NCI-H82 (cell line): ENCODE results near the gene CDC42BPG.
A peak's percentile ranks its signal among the peaks of the same experiment; 100 is the strongest.

Experiments
- DNase-seq: peaks from one replicate; lab custom pipeline; 2025; lab: John Stamatoyannopoulos, UW

The CDC42BPG gene

GRCh38 chr11:64844330-64845128 is at the start of gene CDC42BPG:
TSS of gene CDC42BPG (minus strand) at chr11:64844653. CDS start at chr11:64844569, 84 bp downstream.
- peak; percentile 75 for DNase-seq

DNA sequence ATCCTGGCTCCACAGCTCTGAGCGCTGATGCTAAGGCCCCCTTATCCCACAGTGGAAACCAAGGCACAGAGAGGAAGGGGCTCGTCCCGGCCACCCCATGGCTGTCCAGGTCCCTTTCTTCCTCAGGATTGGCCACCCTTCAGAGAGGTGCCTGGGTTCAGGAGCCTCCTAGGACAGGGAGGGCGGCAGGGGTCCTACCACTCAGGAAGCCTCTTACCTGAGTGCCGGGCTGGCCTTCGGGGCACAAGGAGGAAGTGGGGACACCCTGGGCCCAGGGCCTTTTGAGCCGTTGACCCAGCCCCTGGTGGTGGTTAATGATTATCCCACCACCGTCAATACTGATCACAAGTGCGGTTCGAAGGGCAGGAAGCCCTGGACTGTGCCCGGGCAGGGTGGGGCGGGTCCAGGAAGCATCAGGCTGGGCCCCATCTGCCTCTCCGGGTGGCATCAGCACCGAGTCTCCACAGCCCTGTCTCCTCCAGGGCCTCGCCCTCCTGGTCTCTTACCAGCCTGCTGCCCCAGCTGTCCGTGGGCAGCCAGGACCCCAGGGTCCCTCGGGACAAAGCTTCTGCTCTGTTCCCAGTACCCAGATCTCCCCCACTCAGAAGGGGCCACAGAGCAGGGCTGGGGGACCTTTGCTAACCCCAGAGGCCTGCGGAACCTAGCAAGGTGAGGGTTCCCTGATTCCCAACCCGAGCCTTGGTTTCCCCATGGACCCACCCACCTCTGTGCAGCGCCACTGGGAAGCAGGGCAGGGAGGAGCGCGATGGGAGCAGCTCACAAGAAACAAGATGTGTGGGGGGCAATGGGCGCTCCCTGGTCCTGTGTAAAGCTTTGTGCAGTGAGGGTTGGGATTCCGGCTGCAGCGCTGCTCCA is 49.0 kb upstream of the CDC42BPG start:
- no peak for DNase-seq

DNA sequence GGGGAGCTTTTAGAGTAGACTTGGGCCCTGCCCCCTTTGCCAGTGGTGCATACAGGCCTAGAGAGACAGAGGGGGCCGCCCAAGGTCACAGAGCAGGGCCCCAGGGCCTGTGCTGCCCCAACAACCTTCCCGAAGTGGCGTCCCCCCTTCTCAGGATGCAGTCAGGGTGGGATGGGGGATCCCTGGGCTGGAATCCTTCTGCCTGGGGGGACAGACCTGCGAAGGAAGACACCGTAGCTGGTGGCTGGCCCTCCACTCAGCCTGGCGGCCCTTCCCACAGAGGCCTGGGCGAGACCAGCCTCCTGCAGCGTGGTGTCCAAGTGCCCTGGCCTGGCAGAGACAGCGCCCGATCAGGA is 48.4 kb upstream of the CDC42BPG start:
- no peak for DNase-seq

- no peak for DNase-seq
These were observed 48.0 kb upstream of the CDC42BPG start for GRCh38 chr11:64892411-64892831.

GRCh38 chr11:64891880-64892279 is 47.4 kb upstream of the CDC42BPG start:
- DNase-seq: peak; percentile 21

GRCh38 chr11:64891215-64891848 is 46.9 kb upstream of the CDC42BPG start:
- DNase-seq: no peak

DNA sequence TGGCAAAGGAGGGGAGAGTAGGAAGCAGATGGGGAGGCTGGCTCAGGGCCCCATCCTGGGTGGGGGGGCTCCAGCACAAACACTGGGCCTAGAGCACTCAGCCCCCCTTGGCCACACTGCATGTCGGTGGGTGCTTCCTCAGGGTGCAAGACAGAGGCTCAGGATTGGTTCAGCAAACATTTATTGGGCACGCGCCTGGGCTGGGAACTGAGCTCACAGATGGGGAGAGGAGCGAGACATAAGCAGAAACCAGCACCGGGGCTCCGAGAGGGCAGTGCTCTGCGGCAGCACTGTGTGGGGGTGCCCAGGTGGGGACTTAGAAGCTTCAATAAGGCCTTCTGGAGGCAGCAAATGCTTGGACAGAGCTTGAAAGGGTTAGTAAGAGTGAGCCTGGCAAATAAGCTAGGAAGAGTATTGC is 46.1 kb upstream of the CDC42BPG start:
- DNase-seq: no peak

GRCh38 chr11:64888729-64889511 is 44.5 kb upstream of the CDC42BPG start:
- no peak for DNase-seq

GRCh38 chr11:64888406-64888728 is 43.9 kb upstream of the CDC42BPG start:
- DNase-seq: no peak

- DNase-seq: peak; percentile 76
These were observed 43.4 kb upstream of the CDC42BPG start for GRCh38 chr11:64887757-64888405.

DNA sequence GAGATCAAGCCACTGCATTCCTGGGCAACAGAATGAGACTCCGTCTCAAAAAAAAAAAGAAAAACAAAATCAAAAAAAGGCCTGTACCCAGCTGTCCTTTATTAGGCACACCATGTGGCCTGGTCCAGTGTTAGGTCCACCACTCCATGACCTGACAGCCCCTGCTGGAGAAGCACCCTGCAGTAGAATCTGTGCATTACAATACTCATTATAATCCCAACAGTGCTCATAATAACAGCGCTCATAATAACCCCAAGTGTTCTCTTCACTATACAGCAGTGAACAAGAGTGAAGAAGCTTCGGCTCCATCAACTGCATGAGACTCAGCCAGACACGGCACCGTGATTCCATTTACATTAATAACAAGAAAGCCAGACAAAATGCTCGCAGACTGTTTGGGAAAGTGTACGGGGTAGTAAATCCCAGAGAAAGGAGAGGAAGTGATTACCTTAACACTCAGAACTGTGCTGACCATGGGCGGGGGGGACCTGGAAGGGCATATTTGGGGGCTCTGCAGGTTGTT is 42.8 kb upstream of the CDC42BPG start:
- no peak for DNase-seq

GRCh38 chr11:64885367-64886286 is 41.2 kb upstream of the CDC42BPG start:
- no peak for DNase-seq

DNA sequence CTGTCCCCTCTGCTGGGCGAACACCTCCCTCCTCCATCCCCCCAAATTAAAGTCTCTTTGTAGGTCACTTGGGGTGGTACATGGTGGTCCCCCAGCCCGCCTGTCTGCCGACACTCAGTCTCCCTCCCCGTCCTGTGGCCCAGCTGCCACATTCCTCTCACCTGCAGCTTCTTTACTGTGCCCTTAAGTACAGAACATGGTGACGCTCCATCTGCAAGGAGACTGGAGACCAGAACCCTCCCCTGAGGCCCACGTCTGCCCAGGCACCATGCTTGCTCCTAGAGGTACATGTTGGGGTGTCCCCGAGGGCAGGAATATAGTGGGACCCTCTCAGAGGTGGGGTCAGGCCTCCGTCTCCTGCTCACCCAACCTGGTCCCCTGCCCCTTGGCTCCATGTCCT is 39.6 kb upstream of the CDC42BPG start:
- DNase-seq: no peak

DNA sequence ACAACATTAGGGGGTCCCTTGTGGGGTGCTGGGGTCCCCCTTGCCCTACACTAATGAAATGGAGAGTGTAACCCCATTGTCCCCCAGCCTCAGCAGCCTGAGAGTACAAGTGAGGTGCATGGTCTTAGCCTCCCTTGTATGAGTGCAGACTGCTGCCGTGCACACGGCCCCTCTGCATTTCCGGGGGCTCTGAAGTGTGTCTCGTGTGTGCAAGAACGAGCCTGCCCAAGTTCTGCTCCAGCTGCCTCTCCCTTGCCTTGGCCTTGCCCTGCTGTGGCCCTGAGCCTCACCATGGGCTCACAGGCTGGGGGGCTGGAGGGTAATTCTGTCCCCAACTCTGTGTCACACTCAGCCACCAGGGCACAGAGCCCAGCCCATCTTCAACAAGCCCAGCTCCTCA is 39.1 kb upstream of the CDC42BPG start:
- DNase-seq: no peak

- DNase-seq: no peak
These were observed 37.8 kb upstream of the CDC42BPG start for GRCh38 chr11:64882243-64882642.

DNA sequence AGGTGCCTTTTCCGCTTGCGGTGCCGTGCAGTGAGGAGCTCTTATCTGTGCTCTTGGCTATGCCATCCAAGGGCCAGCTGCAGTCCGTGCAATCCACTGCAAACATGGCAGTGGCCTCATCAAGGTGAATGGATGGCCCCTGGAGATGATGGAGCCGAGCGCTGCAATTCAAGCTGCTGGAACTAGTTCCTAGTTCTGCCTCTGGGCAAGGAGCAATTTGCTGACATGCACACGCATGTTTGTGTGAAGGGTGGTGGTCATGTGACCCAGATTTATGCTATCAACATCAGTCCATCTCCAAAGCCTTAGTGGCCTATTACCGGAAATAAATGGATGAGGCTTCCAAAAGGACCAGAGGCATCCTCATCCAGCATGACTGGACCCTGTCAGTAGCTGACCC is 37.0 kb upstream of the CDC42BPG start:
- DNase-seq: no peak

- DNase-seq: no peak
These were observed 36.0 kb upstream of the CDC42BPG start for GRCh38 chr11:64880240-64881001.

- no peak for DNase-seq
These were observed 34.9 kb upstream of the CDC42BPG start for GRCh38 chr11:64879244-64879900.
